OCI-LY7 (cell line): Measurements from ENCODE around the gene H3-3A. TPM values are rescaled to one million over a fixed set of nuclear protein-coding genes. Genes with fewer than 3 reads are reported as not detected.

Experiments used
- BruUV-seq: library from RNA; stranded (reverse); fragments of 400-500 nt; replicated peaks from 2 replicates; lab custom pipeline; 2021; lab: Mats Ljungman, UMichigan
- CTCF ChIA-PET: fragments of 300-600 bp; sonication (Branson Sonifier 250); formaldehyde crosslinking; loops from one replicate; lab custom pipeline; 2022; ENCODE audit warnings: antibody characterized with exemption; ENCODE audit not compliant: unreplicated experiment; lab: Charles Lee
- POLR2A ChIA-PET: fragments of 300-600 bp; sonication (Branson Sonifier 250); formaldehyde crosslinking; loops from one replicate; lab custom pipeline; 2022; ENCODE audit warnings: antibody characterized with exemption; lab: Charles Lee
- DNase-seq: peaks from one replicate; pipeline ENCODE4 v3.0.0-alpha.2; 2015; ENCODE audit warnings: low spot score
- H2AFZ ChIP-seq: fragments of 200-600 bp; sonication (generic), shearing (Covaris generic); 2 replicates; pipeline ENCODE4 v1.6.1; 2014; ENCODE audit warnings: mild to moderate bottlenecking, antibody characterized with exemption, low read length, moderate library complexity
- H3K27ac ChIP-seq: fragments of 200-600 bp; sonication (generic); 2 replicates; pipeline ENCODE4 v1.5.1; 2014; ENCODE audit warnings: mixed run types, low read depth, mild to moderate bottlenecking, moderate library complexity, low read length, inconsistent platforms; ENCODE audit not compliant: poor library complexity, severe bottlenecking
- H3K36me3 ChIP-seq: fragments of 200-600 bp; sonication (generic); 2 replicates; pipeline ENCODE4 v1.6.1; 2014; ENCODE audit warnings: mild to moderate bottlenecking, antibody characterized with exemption, low read length, moderate library complexity, mixed read lengths; ENCODE audit not compliant: insufficient read depth
- H3K4me1 ChIP-seq: fragments of 200-600 bp; sonication (generic); 2 replicates; pipeline ENCODE4 v1.5.1; 2014; ENCODE audit warnings: mild to moderate bottlenecking, low read length; ENCODE audit not compliant: insufficient read depth, poor library complexity, severe bottlenecking
- H3K4me2 ChIP-seq: fragments of 200-600 bp; sonication (generic); 2 replicates; pipeline ENCODE4 v1.6.1; 2014; ENCODE audit warnings: mild to moderate bottlenecking, low read length
- H3K4me3 ChIP-seq: fragments of 200-600 bp; sonication (generic); 2 replicates; pipeline ENCODE4 v1.5.1; 2014; ENCODE audit warnings: mild to moderate bottlenecking, low read depth, low read length; ENCODE audit not compliant: poor library complexity, severe bottlenecking
- H3K79me2 ChIP-seq: fragments of 200-600 bp; sonication (generic); 2 replicates; pipeline ENCODE4 v1.6.1; 2016; ENCODE audit warnings: low read depth, mild to moderate bottlenecking, low read length, moderate library complexity, mixed read lengths; ENCODE audit not compliant: insufficient read depth
- H3K9me2 ChIP-seq: fragments of 200-600 bp; sonication (generic); 2 replicates; pipeline ENCODE4 v1.6.1; 2016; ENCODE audit warnings: mild to moderate bottlenecking, low read length, mixed read lengths; ENCODE audit not compliant: insufficient read depth
- H3K9me3 ChIP-seq: fragments of 200-600 bp; sonication (generic); 2 replicates; pipeline ENCODE4 v1.6.1; 2014; ENCODE audit warnings: mild to moderate bottlenecking, mixed run types, low read length, mixed read lengths
- H4K20me1 ChIP-seq: fragments of 200-600 bp; sonication (generic); 2 replicates; pipeline ENCODE4 v1.6.1; 2014; ENCODE audit warnings: mild to moderate bottlenecking, antibody characterized with exemption, low read length, moderate library complexity, mixed read lengths; ENCODE audit not compliant: insufficient read depth
- CTCF ChIP-seq: fragments of 200-600 bp; sonication (generic); conservative IDR thresholded peaks from 2 replicates; pipeline ENCODE4 v1.5.1; 2014; ENCODE audit warnings: mild to moderate bottlenecking, antibody characterized with exemption, low read length, moderate library complexity, mixed read lengths
- EZH2phosphoT487 ChIP-seq: fragments of 200-600 bp; sonication (generic); IDR thresholded peaks from 2 replicates; pipeline ENCODE4 v1.6.1; 2018; ENCODE audit warnings: low read depth, borderline replicate concordance, mild to moderate bottlenecking, mixed run types, antibody characterized with exemption, low read length, moderate library complexity, mixed read lengths
- intact Hi-C: fragments of 100-400 bp; cut with micrococcal nuclease; formaldehyde crosslinking; loops from one replicate; pipeline ENCODE4 v1.10.0; 2022; ENCODE audit not compliant: unreplicated experiment
- total RNA-seq, 2 experiments: library from RNA; depleted of rRNA in 1 of 2; stranded (reverse); fragments of >200 nt in 1 of 2; shearing (Covaris generic) in 1 of 2; gene quantifications; 2 replicates each; pipeline ENCODE4 v1.2.3, GENCODE V29; 2014 to 2022

The H3-3A gene
- total RNA-seq, 2 experiments from 2014 or later: 416 to 661 TPM

DNA sequence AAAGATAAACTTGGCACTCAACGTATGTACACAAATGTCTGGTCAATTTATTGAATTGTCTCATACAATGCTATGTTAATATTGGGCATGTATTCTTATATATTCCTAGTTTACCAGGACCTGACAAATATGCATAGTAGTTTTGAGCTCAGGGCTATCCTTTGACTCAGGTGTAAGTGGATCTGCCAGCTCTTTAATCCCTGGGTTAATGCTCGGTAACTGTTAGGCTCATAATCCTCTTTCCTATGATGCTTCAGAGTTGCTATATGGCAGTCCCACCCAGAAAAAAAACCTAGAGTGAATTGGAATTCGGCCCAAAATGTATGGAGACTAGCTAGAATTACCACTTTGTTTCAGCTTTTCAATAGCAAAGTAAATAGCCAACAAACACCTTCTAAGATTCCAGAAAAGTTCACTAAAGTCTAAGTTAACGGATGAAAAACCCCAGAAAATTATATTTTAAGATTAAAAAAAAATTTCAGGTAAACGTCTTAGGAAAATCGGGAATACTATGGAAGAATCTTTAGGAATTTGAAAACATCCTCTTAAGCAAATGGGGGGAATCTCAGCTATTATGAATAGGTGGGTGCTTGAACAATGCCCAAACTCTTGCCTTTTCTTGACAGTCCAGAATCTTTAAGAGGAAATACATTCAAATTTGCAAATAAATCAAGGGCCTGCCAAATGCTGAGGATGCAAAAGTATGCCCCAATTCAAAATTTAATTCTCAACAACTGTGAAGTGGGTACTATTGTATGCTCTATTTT, 10.9 kb downstream of the H3-3A start:
- intact Hi-C loops: no loop called here
- peaks cover 9% of the 10 kb centered on the region; the same call in 1 of the 2 replicates for H4K20me1 ChIP-seq
- DNase-seq: no peak
- no peaks in the 10 kb centered on the region for H3K9me2 ChIP-seq
- BruUV-seq: TSS peak; percentile 29
- no peaks in the 10 kb centered on the region for H3K9me3 ChIP-seq
- peaks cover 17% of the 10 kb centered on the region for H3K79me2 ChIP-seq
- peaks cover 63% of the 10 kb centered on the region for H3K36me3 ChIP-seq
- H3K4me2 ChIP-seq: no peak overlapping the region
- H3K27ac ChIP-seq: no peak overlapping the region
- CTCF ChIA-PET: no interaction called here
- POLR2A ChIA-PET: interaction anchor here (0.5 to 2.2 kb wide), 3 partner anchors 8 to 154 kb away, joined by 3 to 12 read pairs (median 5); no protein-coding TSS in a partner anchor
- H3K4me3 ChIP-seq: no peak overlapping the region
- TF ChIP-seq CTCF (no peak), EZH2phosphoT487 (no peak)
- no peak overlapping the region for H2AFZ ChIP-seq
- no peaks in the 10 kb centered on the region for H3K4me1 ChIP-seq

GRCh38 chr1:226074046-226074445, 11.5 kb downstream of the H3-3A start:
- H3K4me2 ChIP-seq: no peak overlapping the region
- no peak overlapping the region for H3K4me3 ChIP-seq
- ChIA-PET POLR2A (interaction anchor here (0.6 to 2.2 kb wide), 8 partner anchors 9 to 605 kb away, joined by 3 to 12 read pairs (median 4); no protein-coding TSS in a partner anchor), CTCF (no interaction called here)
- H3K79me2 ChIP-seq: peaks cover 10% of the 10 kb centered on the region
- no peaks in the 10 kb centered on the region for H3K4me1 ChIP-seq
- H3K36me3 ChIP-seq: peaks cover 57% of the 10 kb centered on the region
- H2AFZ ChIP-seq: no peak overlapping the region
- no peak for DNase-seq
- no peaks in the 10 kb centered on the region for H3K9me2 ChIP-seq
- intact Hi-C loops: no loop called here
- TF ChIP-seq EZH2phosphoT487 (no peak), CTCF (no peak)
- no peaks in the 10 kb centered on the region for H3K9me3 ChIP-seq
- 0 out of 2 replicates have a peak, but pooled peaks cover 5% of the 10 kb centered on the region for H4K20me1 ChIP-seq
- H3K27ac ChIP-seq: no peak overlapping the region
- BruUV-seq: no TSS peak

- H3K4me1 ChIP-seq: no peaks in the 10 kb centered on the region
- no peaks in the 10 kb centered on the region for H3K9me3 ChIP-seq
- no peaks in the 10 kb centered on the region for H3K9me2 ChIP-seq
- H2AFZ ChIP-seq: no peak overlapping the region
- ChIA-PET CTCF (no interaction called here), POLR2A (interaction anchor here (1.9 kb wide), 1 partner anchor 11 kb away, joined by 7 read pairs; no protein-coding TSS in a partner anchor)
- no peak for TF ChIP-seq EZH2phosphoT487
- no peak for TF ChIP-seq CTCF
- H4K20me1 ChIP-seq: no peaks in the 10 kb centered on the region
- intact Hi-C loops: no loop called here
- no TSS peak for BruUV-seq
- H3K79me2 ChIP-seq: no peaks in the 10 kb centered on the region
- no peak overlapping the region for H3K4me3 ChIP-seq
- no peak for DNase-seq
- H3K4me2 ChIP-seq: no peak overlapping the region
- peaks cover 36% of the 10 kb centered on the region for H3K36me3 ChIP-seq
- H3K27ac ChIP-seq: no peak overlapping the region
These were observed 13.9 kb downstream of the H3-3A start for GRCh38 chr1:226076378-226076777.
